ENCODE results near the gene TRABD2B. TPM values are rescaled to one million over a fixed set of nuclear protein-coding genes. Genes with fewer than 3 reads are reported as not detected.

TRABD2B gene
- total RNA-seq, 1 experiment from 2014 or later, result 10.3 TPM

DNA sequence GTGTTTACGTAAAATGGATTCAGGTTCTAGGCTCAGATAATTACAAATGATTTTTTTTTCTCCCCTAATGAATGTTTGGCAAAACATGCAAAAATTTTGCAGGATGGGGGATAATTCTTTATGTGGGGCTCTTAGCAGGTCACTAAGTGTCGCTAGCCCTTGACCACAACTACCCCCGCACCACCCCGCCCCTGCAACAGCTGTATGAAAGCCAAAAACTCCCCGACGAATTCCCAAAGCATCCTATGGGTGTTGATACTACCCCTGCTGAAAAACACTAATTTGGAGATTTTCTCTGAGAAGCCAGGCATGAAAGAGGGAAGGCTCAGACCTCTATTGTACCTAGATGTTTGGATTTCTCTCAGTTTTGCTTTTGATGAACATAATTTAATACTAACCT, 243.0 kb downstream of the TRABD2B start (continued):
- TF ChIP-seq JAZF1 (CRISPR knock-in tag; IDR thresholded peaks at IDR 0.05) (no peak), SOX15 (CRISPR knock-in tag; IDR thresholded peaks at IDR 0.05) (no peak), ZNF232 (CRISPR knock-in tag; IDR thresholded peaks at IDR 0.05) (no peak), NR3C1 (CRISPR knock-in tag; conservative IDR thresholded peaks at IDR 0.05; ENCODE audit: low read depth) (no peak), NFE2L1 (CRISPR knock-in tag; IDR thresholded peaks at IDR 0.05) (no peak), TCF7 (CRISPR knock-in tag; IDR thresholded peaks at IDR 0.05; ENCODE audit: low read depth) (no peak), NR1H2 (CRISPR knock-in tag; IDR thresholded peaks at IDR 0.05) (no peak), NFYB (CRISPR knock-in tag; conservative IDR thresholded peaks at IDR 0.05; ENCODE audit: low read depth) (no peak)
- TF ChIP-seq, protein P1, sequence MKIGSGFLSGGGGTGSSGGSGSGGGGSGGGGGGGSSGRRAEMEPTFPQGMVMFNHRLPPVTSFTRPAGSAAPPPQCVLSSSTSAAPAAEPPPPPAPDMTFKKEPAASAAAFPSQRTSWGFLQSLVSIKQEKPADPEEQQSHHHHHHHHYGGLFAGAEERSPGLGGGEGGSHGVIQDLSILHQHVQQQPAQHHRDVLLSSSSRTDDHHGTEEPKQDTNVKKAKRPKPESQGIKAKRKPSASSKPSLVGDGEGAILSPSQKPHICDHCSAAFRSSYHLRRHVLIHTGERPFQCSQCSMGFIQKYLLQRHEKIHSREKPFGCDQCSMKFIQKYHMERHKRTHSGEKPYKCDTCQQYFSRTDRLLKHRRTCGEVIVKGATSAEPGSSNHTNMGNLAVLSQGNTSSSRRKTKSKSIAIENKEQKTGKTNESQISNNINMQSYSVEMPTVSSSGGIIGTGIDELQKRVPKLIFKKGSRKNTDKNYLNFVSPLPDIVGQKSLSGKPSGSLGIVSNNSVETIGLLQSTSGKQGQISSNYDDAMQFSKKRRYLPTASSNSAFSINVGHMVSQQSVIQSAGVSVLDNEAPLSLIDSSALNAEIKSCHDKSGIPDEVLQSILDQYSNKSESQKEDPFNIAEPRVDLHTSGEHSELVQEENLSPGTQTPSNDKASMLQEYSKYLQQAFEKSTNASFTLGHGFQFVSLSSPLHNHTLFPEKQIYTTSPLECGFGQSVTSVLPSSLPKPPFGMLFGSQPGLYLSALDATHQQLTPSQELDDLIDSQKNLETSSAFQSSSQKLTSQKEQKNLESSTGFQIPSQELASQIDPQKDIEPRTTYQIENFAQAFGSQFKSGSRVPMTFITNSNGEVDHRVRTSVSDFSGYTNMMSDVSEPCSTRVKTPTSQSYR (CRISPR knock-in tag; IDR thresholded peaks at IDR 0.05), result no peak
- TF ChIP-seq, protein P2, sequence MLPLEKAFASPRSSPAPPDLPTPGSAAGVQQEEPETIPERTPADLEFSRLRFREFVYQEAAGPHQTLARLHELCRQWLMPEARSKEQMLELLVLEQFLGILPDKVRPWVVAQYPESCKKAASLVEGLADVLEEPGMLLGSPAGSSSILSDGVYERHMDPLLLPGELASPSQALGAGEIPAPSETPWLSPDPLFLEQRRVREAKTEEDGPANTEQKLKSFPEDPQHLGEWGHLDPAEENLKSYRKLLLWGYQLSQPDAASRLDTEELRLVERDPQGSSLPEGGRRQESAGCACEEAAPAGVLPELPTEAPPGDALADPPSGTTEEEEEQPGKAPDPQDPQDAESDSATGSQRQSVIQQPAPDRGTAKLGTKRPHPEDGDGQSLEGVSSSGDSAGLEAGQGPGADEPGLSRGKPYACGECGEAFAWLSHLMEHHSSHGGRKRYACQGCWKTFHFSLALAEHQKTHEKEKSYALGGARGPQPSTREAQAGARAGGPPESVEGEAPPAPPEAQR (CRISPR knock-in tag; IDR thresholded peaks at IDR 0.05), result no peak

- Mint-ChIP-seq H3K27ac (no peak overlapping the region), H3K4me3 (no peak overlapping the region), H3K9me3 (no peaks in the 10 kb centered on the region), H3K27me3 (ENCODE audit: low read depth) (peaks cover 33% of the 10 kb centered on the region), H3K4me1 (peaks cover 14% of the 10 kb centered on the region), H3K36me3 (no peaks in the 10 kb centered on the region)
- CTCF ChIA-PET, result interaction anchor here (1.1 to 1.5 kb wide), 2 partner anchors 14 to 320 kb away, joined by 3 to 4 read pairs; no protein-coding TSS in a partner anchor
- no peak for DNase-seq (ENCODE audit: low spot score)
- TF ChIP-seq, protein P3, sequence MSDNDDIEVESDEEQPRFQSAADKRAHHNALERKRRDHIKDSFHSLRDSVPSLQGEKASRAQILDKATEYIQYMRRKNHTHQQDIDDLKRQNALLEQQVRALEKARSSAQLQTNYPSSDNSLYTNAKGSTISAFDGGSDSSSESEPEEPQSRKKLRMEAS (CRISPR knock-in tag; IDR thresholded peaks at IDR 0.05), result no peak
- TF ChIP-seq TEAD4 (CRISPR knock-in tag; IDR thresholded peaks at IDR 0.05), result no peak
- no peak for TF ChIP-seq NFE2L1 (CRISPR knock-in tag; IDR thresholded peaks at IDR 0.05)
- TF ChIP-seq NFYB (CRISPR knock-in tag; conservative IDR thresholded peaks at IDR 0.05; ENCODE audit: low read depth), result no peak
- TF ChIP-seq ZNF425 (CRISPR knock-in tag; conservative IDR thresholded peaks at IDR 0.05), result no peak
- TF ChIP-seq TCF7 (CRISPR knock-in tag; IDR thresholded peaks at IDR 0.05; ENCODE audit: low read depth), result no peak
- no peak for TF ChIP-seq AR (CRISPR knock-in tag; IDR thresholded peaks at IDR 0.05)
- TF ChIP-seq, protein P4, sequence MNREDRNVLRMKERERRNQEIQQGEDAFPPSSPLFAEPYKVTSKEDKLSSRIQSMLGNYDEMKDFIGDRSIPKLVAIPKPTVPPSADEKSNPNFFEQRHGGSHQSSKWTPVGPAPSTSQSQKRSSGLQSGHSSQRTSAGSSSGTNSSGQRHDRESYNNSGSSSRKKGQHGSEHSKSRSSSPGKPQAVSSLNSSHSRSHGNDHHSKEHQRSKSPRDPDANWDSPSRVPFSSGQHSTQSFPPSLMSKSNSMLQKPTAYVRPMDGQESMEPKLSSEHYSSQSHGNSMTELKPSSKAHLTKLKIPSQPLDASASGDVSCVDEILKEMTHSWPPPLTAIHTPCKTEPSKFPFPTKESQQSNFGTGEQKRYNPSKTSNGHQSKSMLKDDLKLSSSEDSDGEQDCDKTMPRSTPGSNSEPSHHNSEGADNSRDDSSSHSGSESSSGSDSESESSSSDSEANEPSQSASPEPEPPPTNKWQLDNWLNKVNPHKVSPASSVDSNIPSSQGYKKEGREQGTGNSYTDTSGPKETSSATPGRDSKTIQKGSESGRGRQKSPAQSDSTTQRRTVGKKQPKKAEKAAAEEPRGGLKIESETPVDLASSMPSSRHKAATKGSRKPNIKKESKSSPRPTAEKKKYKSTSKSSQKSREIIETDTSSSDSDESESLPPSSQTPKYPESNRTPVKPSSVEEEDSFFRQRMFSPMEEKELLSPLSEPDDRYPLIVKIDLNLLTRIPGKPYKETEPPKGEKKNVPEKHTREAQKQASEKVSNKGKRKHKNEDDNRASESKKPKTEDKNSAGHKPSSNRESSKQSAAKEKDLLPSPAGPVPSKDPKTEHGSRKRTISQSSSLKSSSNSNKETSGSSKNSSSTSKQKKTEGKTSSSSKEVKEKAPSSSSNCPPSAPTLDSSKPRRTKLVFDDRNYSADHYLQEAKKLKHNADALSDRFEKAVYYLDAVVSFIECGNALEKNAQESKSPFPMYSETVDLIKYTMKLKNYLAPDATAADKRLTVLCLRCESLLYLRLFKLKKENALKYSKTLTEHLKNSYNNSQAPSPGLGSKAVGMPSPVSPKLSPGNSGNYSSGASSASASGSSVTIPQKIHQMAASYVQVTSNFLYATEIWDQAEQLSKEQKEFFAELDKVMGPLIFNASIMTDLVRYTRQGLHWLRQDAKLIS (CRISPR knock-in tag; IDR thresholded peaks at IDR 0.05; ENCODE audit: borderline replicate concordance), result no peak
- no peak for TF ChIP-seq IRF2 (CRISPR knock-in tag; IDR thresholded peaks at IDR 0.05; ENCODE audit: borderline replicate concordance, low read depth)
- no peak for TF ChIP-seq KAT7 (CRISPR knock-in tag; IDR thresholded peaks at IDR 0.05; ENCODE audit: borderline replicate concordance)
- no peak for TF ChIP-seq TP53 (CRISPR knock-in tag; IDR thresholded peaks at IDR 0.05)
- ATAC-seq, result no peak
- POLR2A ChIA-PET, result no interaction called here
These were observed 243.4 kb downstream of the TRABD2B start for GRCh38 chr1:47753808-47754207.

All from WTC11 (cell line).